Breast epithelium (tissue), 4 donors: Measurements from ENCODE around the gene CEP112. TPM values are rescaled to one million over a fixed set of nuclear protein-coding genes. Genes with fewer than 3 reads are reported as not detected.

ENCODE experiments used
- DNase-seq, 2 donors: peaks; one replicate each; pipeline ENCODE4 v3.0.0-alpha.2; 2019; ENCODE audit warnings: low spot score in 2 of 2
- H3K27ac ChIP-seq, 2 donors: fragments of 200-600 bp; sonication (generic) in 1 of 2; one replicate each; pipeline ENCODE4 v1.5.1; 2016 to 2019; ENCODE audit warnings: mild to moderate bottlenecking in 1 of 2
- H3K27me3 ChIP-seq, 2 donors: fragments of 200-600 bp; sonication (generic) in 1 of 2; one replicate each; pipeline versions ENCODE4 v1.5.1 to v1.6.0; 2017 to 2019; ENCODE audit warnings: control low read depth in 1 of 2, mild to moderate bottlenecking in 1 of 2
- H3K36me3 ChIP-seq: fragments of 200-600 bp; one replicate; pipeline ENCODE4 v1.5.1; 2019
- H3K4me1 ChIP-seq, 2 donors: fragments of 200-600 bp; sonication (generic); one replicate each; pipeline ENCODE4 v1.5.1; 2016 to 2019; ENCODE audit warnings: control low read depth in 1 of 2
- H3K4me3 ChIP-seq, 3 donors: fragments of 200-600 bp; sonication (generic); 1 replicate in 2 of 3; 2 replicates in 1 of 3; pipeline ENCODE4 v1.5.1; 2016 to 2019; ENCODE audit warnings: mild to moderate bottlenecking in 3 of 3, moderate library complexity in 2 of 3
- H3K9me3 ChIP-seq, 2 donors: fragments of 200-600 bp; sonication (generic) in 1 of 2; one replicate each; pipeline ENCODE4 v1.5.1; 2016 to 2019; ENCODE audit warnings: control low read depth in 1 of 2
- CTCF ChIP-seq, 3 donors: fragments of 450-650 bp; IDR thresholded peaks; one replicate each; pipeline ENCODE4 v1.5.1; 2016 to 2017; ENCODE audit warnings: antibody characterized with exemption in 3 of 3, mild to moderate bottlenecking in 3 of 3, moderate library complexity in 3 of 3
- POLR2A ChIP-seq: fragments of 450-650 bp; IDR thresholded peaks from one replicate; pipeline ENCODE4 v1.6.1; 2016; ENCODE audit warnings: antibody characterized with exemption, mild to moderate bottlenecking, moderate library complexity
- POLR2AphosphoS5 ChIP-seq, 3 donors: sonication (generic); formaldehyde crosslinking; IDR thresholded peaks; one replicate each; pipeline ENCODE4 v1.6.1; 2017; ENCODE audit warnings: antibody characterized with exemption in 3 of 3
- intact Hi-C: fragments of 100-400 bp; cut with DNase I; formaldehyde crosslinking; loops from one replicate; pipeline ENCODE4 v1.15.1; 2023; ENCODE audit warnings: low total_unique reads
- total RNA-seq, 3 donors: library from RNA; depleted of rRNA; stranded (reverse); fragments of >200 nt; gene quantifications; one replicate each; pipeline ENCODE4 v1.1.0, GENCODE V29; 2016

Gene CEP112
- total RNA-seq, 3 donors from 2014 or later = 12.9 to 27.2 (median 18.0) TPM

- TF ChIP-seq POLR2AphosphoS5 (IDR thresholded peaks at IDR 0.05) = no peak
- no peak for TF ChIP-seq POLR2A
- TF ChIP-seq CTCF (IDR thresholded peaks at IDR 0.05) = no peak
- Histone ChIP-seq H3K27me3 (no peaks in the 10 kb centered on the region), H3K36me3 (no peaks in the 10 kb centered on the region), H3K4me3 (no peak overlapping the region), H3K9me3 (peaks cover 6 to 8% of the 10 kb centered on the region in 2 donors), H3K27ac (no peak overlapping the region), H3K4me1 (no peaks in the 10 kb centered on the region)
- intact Hi-C loops = no loop called here
- DNase-seq = no peak
Measured at GRCh38 chr17:65914784-65915342, 277.1 kb downstream of the CEP112 start.

GRCh38 chr17:65913326-65913850 lies 278.5 kb downstream of the CEP112 start:
- no peak for DNase-seq
- H3K4me3 ChIP-seq = no peak overlapping the region
- no peaks in the 10 kb centered on the region for H3K4me1 ChIP-seq
- no peak overlapping the region for H3K27ac ChIP-seq
- peaks cover 6 to 8% of the 10 kb centered on the region in 2 donors for H3K9me3 ChIP-seq
- intact Hi-C loops = no loop called here
- no peaks in the 10 kb centered on the region for H3K27me3 ChIP-seq
- TF ChIP-seq CTCF (IDR thresholded peaks at IDR 0.05) = no peak
- TF ChIP-seq POLR2A = no peak
- TF ChIP-seq POLR2AphosphoS5 (IDR thresholded peaks at IDR 0.05) = no peak
- no peaks in the 10 kb centered on the region for H3K36me3 ChIP-seq

- TF ChIP-seq CTCF (IDR thresholded peaks at IDR 0.05) (no peak), POLR2A (no peak), POLR2AphosphoS5 (IDR thresholded peaks at IDR 0.05) (no peak)
- H3K4me3 ChIP-seq = no peak overlapping the region
- no peaks in the 10 kb centered on the region for H3K36me3 ChIP-seq
- H3K4me1 ChIP-seq = no peaks in the 10 kb centered on the region
- H3K9me3 ChIP-seq = peaks cover 6 to 8% of the 10 kb centered on the region in 2 donors
- H3K27me3 ChIP-seq = no peaks in the 10 kb centered on the region
- no peak for DNase-seq
- H3K27ac ChIP-seq = no peak overlapping the region
- intact Hi-C loops = no loop called here
Measured at GRCh38 chr17:65910836-65911235, 281.1 kb downstream of the CEP112 start.

GRCh38 chr17:65902831-65903522 lies 289.0 kb downstream of the CEP112 start:
- Histone ChIP-seq H3K27me3 (no peaks in the 10 kb centered on the region), H3K4me1 (no peaks in the 10 kb centered on the region), H3K36me3 (no peaks in the 10 kb centered on the region), H3K27ac (no peak overlapping the region), H3K4me3 (no peak overlapping the region), H3K9me3 (no peaks in the 10 kb centered on the region)
- intact Hi-C loops = no loop called here
- TF ChIP-seq POLR2A (no peak), POLR2AphosphoS5 (IDR thresholded peaks at IDR 0.05) (no peak), CTCF (IDR thresholded peaks at IDR 0.05) (no peak)
- no peak for DNase-seq

- Histone ChIP-seq H3K36me3 (no peaks in the 10 kb centered on the region), H3K4me1 (no peaks in the 10 kb centered on the region), H3K4me3 (no peak overlapping the region), H3K27me3 (no peaks in the 10 kb centered on the region), H3K9me3 (no peaks in the 10 kb centered on the region), H3K27ac (no peak overlapping the region)
- TF ChIP-seq POLR2A (no peak), POLR2AphosphoS5 (IDR thresholded peaks at IDR 0.05) (no peak), CTCF (IDR thresholded peaks at IDR 0.05) (no peak)
- intact Hi-C loops = no loop called here
- DNase-seq = no peak
Measured at GRCh38 chr17:65902155-65902554, 289.8 kb downstream of the CEP112 start.
